ENCODE measurements around the gene ZDHHC8.

GRCh38 chr22:20083157-20083890 lies 48.3 kb upstream of the ZDHHC8 start:
- no peak for TF ChIP-seq EZH2 (IDR thresholded peaks at IDR 0.05; ENCODE audit: insufficient read depth, poor library complexity, severe bottlenecking)
- TF ChIP-seq EZH2phosphoT487 (IDR thresholded peaks at IDR 0.05; ENCODE audit: insufficient read depth, low read depth): no peak
